ENCODE data around the gene BCL2A1. TPM values are rescaled to one million over a fixed set of nuclear protein-coding genes. Genes with fewer than 3 reads are reported as not detected.
"Not testable (repeated sequence)": the region's sequence is repeated elsewhere in the genome, so short reads cannot be mapped to it uniquely, and the experiment has no call there.

The BCL2A1 gene
- polyA plus RNA-seq, 4 donors: 2.0 to 6.7 (median 3.8) TPM

DNA sequence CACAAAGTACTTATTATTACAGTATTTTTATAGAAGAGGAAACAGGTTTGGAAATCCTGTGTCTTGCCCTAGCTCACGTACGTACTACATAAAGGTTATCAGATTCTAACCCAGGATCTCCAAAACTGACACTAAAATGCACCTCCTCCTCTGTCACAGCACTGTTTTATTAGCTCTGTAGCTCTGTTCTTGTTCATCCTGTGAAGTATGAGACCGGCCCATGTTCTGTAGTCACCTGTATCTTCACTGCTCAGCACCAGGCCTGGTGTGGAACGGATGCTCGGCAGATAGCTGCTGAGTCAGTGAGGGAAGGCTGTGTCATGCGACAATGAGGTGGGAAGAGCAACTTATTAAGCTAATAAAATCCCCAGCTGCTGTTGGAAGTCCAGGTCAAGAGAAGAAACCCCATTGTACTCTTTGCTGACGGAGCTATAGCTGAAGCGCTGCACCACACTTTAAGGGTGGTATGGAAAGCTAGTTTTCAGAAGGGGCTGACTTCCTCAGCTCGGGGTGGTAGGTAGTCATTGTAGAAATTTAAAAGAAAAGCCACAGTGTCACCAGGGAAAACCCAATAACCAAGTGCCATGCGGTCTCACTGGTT is 22.8 kb downstream of the BCL2A1 start:
- Histone ChIP-seq H3K27me3 (ENCODE audit: control insufficient read depth in 3 of 3, insufficient read depth in 3 of 3, low read length in 3 of 3) (peaks cover 0 to 6% (median 0%) of the 10 kb centered on the region in 3 donors), H3K27ac (ENCODE audit: low read depth in 1 of 3, low read length in 2 of 3) (peak overlapping the region in 1 of 3 donors; percentile 45), H3K9me3 (ENCODE audit: control insufficient read depth in 2 of 2, insufficient read depth in 1 of 2, low read depth in 1 of 2, low read length in 1 of 2) (no peaks in the 10 kb centered on the region), H3K4me1 (ENCODE audit: control insufficient read depth in 3 of 3, insufficient read depth in 2 of 3, low read depth in 1 of 3, low read length in 2 of 3) (peaks cover 0 to 1% (median 0%) of the 10 kb centered on the region in 3 donors), H3K36me3 (ENCODE audit: control insufficient read depth in 3 of 3, insufficient read depth in 2 of 3, low read depth in 1 of 3, low read length in 3 of 3) (no peaks in the 10 kb centered on the region), H3K4me3 (ENCODE audit: low read depth in 1 of 3, low read length in 3 of 3) (no peak overlapping the region)
- DNase-seq: peak in 1 of 2 donors; percentile 69
- 69 to 78% (median 71%) methylated on average over 10 of the region's 10 CpGs for WGBS, 3 donors
- FAIRE-seq: no peak

DNA sequence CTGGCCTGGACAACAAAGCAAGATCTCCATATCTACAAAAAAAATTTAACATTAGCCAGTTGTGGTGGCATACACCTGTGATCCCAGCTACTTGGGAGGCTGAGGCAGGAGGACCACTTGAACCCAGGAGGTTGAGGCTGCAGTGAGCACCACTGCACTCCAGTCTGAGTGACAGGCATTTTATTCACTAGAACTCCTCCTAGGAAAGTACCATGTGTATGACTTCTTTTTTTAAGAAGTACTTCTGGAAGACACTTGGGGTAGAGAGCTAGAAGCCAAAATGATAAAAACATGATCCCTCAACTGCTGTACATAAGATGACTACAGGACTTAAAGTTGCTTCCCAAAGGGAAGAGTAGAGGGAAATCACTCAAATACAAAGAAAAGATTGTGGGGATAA is 24.0 kb downstream of the BCL2A1 start:
- no peak for FAIRE-seq
- Histone ChIP-seq H3K27me3 (ENCODE audit: control insufficient read depth in 3 of 3, insufficient read depth in 3 of 3, low read length in 3 of 3) (peaks cover 0 to 6% (median 0%) of the 10 kb centered on the region in 3 donors), H3K4me1 (ENCODE audit: control insufficient read depth in 3 of 3, insufficient read depth in 2 of 3, low read depth in 1 of 3, low read length in 2 of 3) (peaks cover 0 to 1% (median 0%) of the 10 kb centered on the region in 3 donors), H3K4me3 (ENCODE audit: low read depth in 1 of 3, low read length in 3 of 3) (no peak overlapping the region), H3K9me3 (ENCODE audit: control insufficient read depth in 2 of 2, insufficient read depth in 1 of 2, low read depth in 1 of 2, low read length in 1 of 2) (no peaks in the 10 kb centered on the region), H3K36me3 (ENCODE audit: control insufficient read depth in 3 of 3, insufficient read depth in 2 of 3, low read depth in 1 of 3, low read length in 3 of 3) (no peaks in the 10 kb centered on the region), H3K27ac (ENCODE audit: low read depth in 1 of 3, low read length in 2 of 3) (no peak overlapping the region)
- DNase-seq: no peak

- FAIRE-seq (no peak), DNase-seq (no peak)
- Histone ChIP-seq H3K27me3 (ENCODE audit: control insufficient read depth in 3 of 3, insufficient read depth in 3 of 3, low read length in 3 of 3) (peaks cover 0 to 6% (median 0%) of the 10 kb centered on the region in 3 donors), H3K27ac (ENCODE audit: low read depth in 1 of 3, low read length in 2 of 3) (no peak overlapping the region), H3K36me3 (ENCODE audit: control insufficient read depth in 3 of 3, insufficient read depth in 2 of 3, low read depth in 1 of 3, low read length in 3 of 3) (no peaks in the 10 kb centered on the region), H3K4me1 (ENCODE audit: control insufficient read depth in 3 of 3, insufficient read depth in 2 of 3, low read depth in 1 of 3, low read length in 2 of 3) (peaks cover 0 to 1% (median 0%) of the 10 kb centered on the region in 3 donors), H3K9me3 (ENCODE audit: control insufficient read depth in 2 of 2, insufficient read depth in 1 of 2, low read depth in 1 of 2, low read length in 1 of 2) (no peaks in the 10 kb centered on the region), H3K4me3 (ENCODE audit: low read depth in 1 of 3, low read length in 3 of 3) (no peak overlapping the region)
- 81 to 87% (median 84%) methylated on average over 7 of the region's 7 CpGs for WGBS, 3 donors
These were observed 26.4 kb downstream of the BCL2A1 start for GRCh38 chr15:79944622-79945021.

DNA sequence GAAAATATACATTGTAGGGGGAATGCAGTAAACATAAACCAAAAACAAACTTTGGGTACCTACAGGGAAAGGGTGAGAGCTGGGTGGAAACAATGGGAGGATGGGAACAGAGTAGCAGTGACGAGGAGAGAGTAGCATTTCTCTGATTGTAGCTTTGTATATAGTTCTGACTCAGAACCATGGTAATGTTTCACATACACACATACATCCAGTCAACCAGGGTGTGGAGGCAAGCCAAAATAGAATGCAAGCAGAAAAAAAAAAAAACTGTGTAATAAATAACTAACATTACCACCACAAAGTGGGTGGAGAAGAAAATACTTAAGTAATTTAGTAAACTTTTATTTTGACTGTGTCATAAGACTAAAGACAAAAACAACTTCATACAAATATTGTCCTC is 27.2 kb downstream of the BCL2A1 start:
- WGBS, 3 donors: 41 to 62% (median 47%) methylated on average over 1 of the region's 1 CpG
- Histone ChIP-seq H3K4me3 (ENCODE audit: low read depth in 1 of 3, low read length in 3 of 3) (no peak overlapping the region), H3K4me1 (ENCODE audit: control insufficient read depth in 3 of 3, insufficient read depth in 2 of 3, low read depth in 1 of 3, low read length in 2 of 3) (peaks cover 0 to 1% (median 0%) of the 10 kb centered on the region in 3 donors), H3K9me3 (ENCODE audit: control insufficient read depth in 2 of 2, insufficient read depth in 1 of 2, low read depth in 1 of 2, low read length in 1 of 2) (no peaks in the 10 kb centered on the region), H3K36me3 (ENCODE audit: control insufficient read depth in 3 of 3, insufficient read depth in 2 of 3, low read depth in 1 of 3, low read length in 3 of 3) (no peaks in the 10 kb centered on the region), H3K27me3 (ENCODE audit: control insufficient read depth in 3 of 3, insufficient read depth in 3 of 3, low read length in 3 of 3) (peaks cover 0 to 6% (median 0%) of the 10 kb centered on the region in 3 donors), H3K27ac (ENCODE audit: low read depth in 1 of 3, low read length in 2 of 3) (no peak overlapping the region)
- DNase-seq (no peak), FAIRE-seq (no peak)

DNA sequence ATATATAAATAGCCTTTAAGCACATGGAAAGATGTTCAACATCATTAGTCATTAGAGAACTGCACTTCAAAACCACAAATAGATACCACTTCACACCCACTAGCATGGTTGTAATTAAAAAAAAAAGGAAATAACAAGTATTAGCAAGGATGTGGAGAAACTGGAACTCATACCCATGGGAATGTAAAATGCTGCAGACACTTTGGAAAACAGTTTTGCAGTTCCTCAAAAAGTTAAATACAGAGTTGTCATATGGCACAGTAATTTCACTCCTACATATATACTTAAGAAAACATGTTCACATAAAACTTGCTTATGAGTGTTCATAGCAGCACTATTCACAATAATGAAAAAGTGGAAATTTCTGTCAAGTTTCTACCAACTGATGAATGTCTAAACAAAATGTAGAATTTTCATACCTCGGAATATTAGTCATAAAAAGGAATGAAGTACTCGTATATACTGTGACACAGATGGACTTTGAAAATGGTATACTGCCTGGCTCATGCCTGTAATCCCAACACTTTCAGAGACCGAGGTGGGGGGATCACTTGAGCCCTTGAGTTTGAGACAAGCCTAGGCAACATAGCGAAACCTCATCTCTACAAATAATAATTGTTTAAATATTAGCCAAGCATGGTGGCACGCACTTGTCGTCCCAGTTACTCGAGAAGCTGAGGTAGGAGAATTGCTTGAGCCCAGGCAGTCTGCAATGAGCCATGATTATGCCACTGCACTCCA is 28.1 kb downstream of the BCL2A1 start:
- H3K36me3 ChIP-seq (ENCODE audit: control insufficient read depth in 3 of 3, insufficient read depth in 2 of 3, low read depth in 1 of 3, low read length in 3 of 3): no peaks in the 10 kb centered on the region
- WGBS, 3 donors: 65 to 79% (median 78%) methylated on average over 7 of the region's 7 CpGs
- DNase-seq (no peak), FAIRE-seq (no peak)
- no peak overlapping the region for H3K4me3 ChIP-seq (ENCODE audit: low read depth in 1 of 3, low read length in 3 of 3)
- H3K27ac ChIP-seq (ENCODE audit: low read depth in 1 of 3, low read length in 2 of 3): no peak overlapping the region
- no peaks in the 10 kb centered on the region for H3K9me3 ChIP-seq (ENCODE audit: control insufficient read depth in 2 of 2, insufficient read depth in 1 of 2, low read depth in 1 of 2, low read length in 1 of 2)
- peaks cover 0 to 1% (median 0%) of the 10 kb centered on the region in 3 donors for H3K4me1 ChIP-seq (ENCODE audit: control insufficient read depth in 3 of 3, insufficient read depth in 2 of 3, low read depth in 1 of 3, low read length in 2 of 3)
- H3K27me3 ChIP-seq (ENCODE audit: control insufficient read depth in 3 of 3, insufficient read depth in 3 of 3, low read length in 3 of 3): peaks cover 0 to 6% (median 0%) of the 10 kb centered on the region in 3 donors

DNA sequence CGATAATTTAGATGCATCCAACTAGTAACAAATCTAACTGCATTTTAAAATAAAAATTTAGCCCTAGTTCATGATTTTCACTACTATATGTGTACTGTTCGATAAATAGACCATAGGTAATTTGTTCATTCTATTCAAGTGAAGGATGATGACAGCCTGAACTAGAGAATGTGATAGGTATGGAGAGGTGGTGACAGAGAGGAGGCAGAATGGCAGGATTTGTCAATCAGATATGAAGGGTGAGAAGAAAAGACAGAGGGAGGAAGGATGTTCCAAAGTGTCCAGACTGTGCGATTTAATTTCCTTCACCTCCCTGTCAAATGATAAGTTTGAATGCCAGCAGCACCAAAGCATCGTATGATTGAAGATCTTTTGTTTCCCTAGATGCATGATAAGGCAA is 31.6 kb downstream of the BCL2A1 start:
- H3K27me3 ChIP-seq (ENCODE audit: control insufficient read depth in 3 of 3, insufficient read depth in 3 of 3, low read length in 3 of 3): no peaks in the 10 kb centered on the region
- H3K4me1 ChIP-seq (ENCODE audit: control insufficient read depth in 3 of 3, insufficient read depth in 2 of 3, low read depth in 1 of 3, low read length in 2 of 3): no peaks in the 10 kb centered on the region
- WGBS, 3 donors: 91 to 95% (median 93%) methylated on average over 4 of the region's 4 CpGs
- H3K36me3 ChIP-seq (ENCODE audit: control insufficient read depth in 3 of 3, insufficient read depth in 2 of 3, low read depth in 1 of 3, low read length in 3 of 3): no peaks in the 10 kb centered on the region
- no peak overlapping the region for H3K4me3 ChIP-seq (ENCODE audit: low read depth in 1 of 3, low read length in 3 of 3)
- no peak overlapping the region for H3K27ac ChIP-seq (ENCODE audit: low read depth in 1 of 3, low read length in 2 of 3)
- FAIRE-seq (no peak), DNase-seq (no peak)
- no peaks in the 10 kb centered on the region for H3K9me3 ChIP-seq (ENCODE audit: control insufficient read depth in 2 of 2, insufficient read depth in 1 of 2, low read depth in 1 of 2, low read length in 1 of 2)

DNA sequence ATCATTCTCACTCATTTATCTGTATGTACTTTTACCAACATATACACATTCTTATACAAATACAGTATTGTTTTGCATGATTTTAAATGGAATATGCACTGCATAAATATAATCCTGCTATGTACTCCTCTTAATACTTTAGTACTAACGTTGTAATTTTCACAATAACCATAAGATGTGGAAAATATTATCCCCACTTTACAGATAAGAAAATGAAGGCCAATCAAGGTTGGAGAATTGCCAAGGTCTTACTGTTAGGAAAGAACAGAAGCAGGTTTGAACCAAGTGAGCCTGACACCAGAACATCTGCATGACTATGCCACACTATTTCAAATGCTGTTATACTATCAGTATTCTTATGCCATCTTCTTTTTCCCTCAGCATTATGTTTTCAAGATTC is 32.9 kb downstream of the BCL2A1 start:
- no peak overlapping the region for H3K27ac ChIP-seq (ENCODE audit: low read depth in 1 of 3, low read length in 2 of 3)
- no peak overlapping the region for H3K4me3 ChIP-seq (ENCODE audit: low read depth in 1 of 3, low read length in 3 of 3)
- FAIRE-seq: no peak
- no peak for DNase-seq
- H3K4me1 ChIP-seq (ENCODE audit: control insufficient read depth in 3 of 3, insufficient read depth in 2 of 3, low read depth in 1 of 3, low read length in 2 of 3): no peaks in the 10 kb centered on the region
- H3K27me3 ChIP-seq (ENCODE audit: control insufficient read depth in 3 of 3, insufficient read depth in 3 of 3, low read length in 3 of 3): no peaks in the 10 kb centered on the region
- 18 to 71% (median 53%) methylated on average over 1 of the region's 1 CpG for WGBS, 3 donors
- no peaks in the 10 kb centered on the region for H3K9me3 ChIP-seq (ENCODE audit: control insufficient read depth in 2 of 2, insufficient read depth in 1 of 2, low read depth in 1 of 2, low read length in 1 of 2)
- H3K36me3 ChIP-seq (ENCODE audit: control insufficient read depth in 3 of 3, insufficient read depth in 2 of 3, low read depth in 1 of 3, low read length in 3 of 3): no peaks in the 10 kb centered on the region

GRCh38 chr15:79935556-79936201 is 35.3 kb downstream of the BCL2A1 start:
- WGBS, 3 donors: 53 to 77% (median 76%) methylated on average over 7 of the region's 7 CpGs

More at GRCh38 chr15:79935556-79936201, 35.3 kb downstream of the BCL2A1 start:
- H3K36me3 ChIP-seq (ENCODE audit: control insufficient read depth in 3 of 3, insufficient read depth in 2 of 3, low read depth in 1 of 3, low read length in 3 of 3); H3K27me3 ChIP-seq (ENCODE audit: control insufficient read depth in 3 of 3, insufficient read depth in 3 of 3, low read length in 3 of 3); H3K4me1 ChIP-seq (ENCODE audit: control insufficient read depth in 3 of 3, insufficient read depth in 2 of 3, low read depth in 1 of 3, low read length in 2 of 3); DNase-seq; H3K4me3 ChIP-seq (ENCODE audit: low read depth in 1 of 3, low read length in 3 of 3); H3K27ac ChIP-seq (ENCODE audit: low read depth in 1 of 3, low read length in 2 of 3); H3K9me3 ChIP-seq (ENCODE audit: control insufficient read depth in 2 of 2, insufficient read depth in 1 of 2, low read depth in 1 of 2, low read length in 1 of 2); FAIRE-seq: not testable (repeated sequence)

Measured in small intestine (tissue), 7 donors.